Measurements from ENCODE around the gene ASPA.

Gene ASPA

GRCh38 chr17:3532859-3533142 lies 57.0 kb downstream of the ASPA start:
- in situ Hi-C loops (cut with HindIII; ENCODE audit: low sequenced_read_pairs) = no loop called here

DNA sequence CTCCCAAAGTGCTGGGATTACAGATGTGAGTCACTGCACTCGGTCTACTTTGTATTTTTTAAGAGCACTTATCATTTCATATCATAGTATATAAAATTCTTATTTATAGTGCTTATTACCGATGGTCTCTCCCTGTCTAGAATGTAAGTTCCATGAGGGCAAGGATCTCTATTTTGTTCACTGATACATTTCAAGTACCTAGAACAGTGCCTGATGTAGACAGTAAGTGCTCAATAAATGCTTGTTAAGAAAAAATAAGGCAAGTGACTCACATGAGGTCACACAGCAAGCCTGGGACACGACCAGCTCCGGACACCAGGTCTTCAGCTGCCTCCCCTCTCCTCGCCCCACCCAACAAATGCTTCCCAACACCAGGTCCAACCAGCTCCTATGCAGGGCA lies 58.0 kb downstream of the ASPA start:
- in situ Hi-C loops (cut with HindIII; ENCODE audit: low sequenced_read_pairs) = no loop called here

GRCh38 chr17:3534881-3535252 lies 59.1 kb downstream of the ASPA start:
- in situ Hi-C loops (cut with HindIII; ENCODE audit: low sequenced_read_pairs) = no loop called here

- in situ Hi-C loops (cut with HindIII; ENCODE audit: low sequenced_read_pairs) = no loop called here
Measured at GRCh38 chr17:3535253-3535995, 59.6 kb downstream of the ASPA start.

DNA sequence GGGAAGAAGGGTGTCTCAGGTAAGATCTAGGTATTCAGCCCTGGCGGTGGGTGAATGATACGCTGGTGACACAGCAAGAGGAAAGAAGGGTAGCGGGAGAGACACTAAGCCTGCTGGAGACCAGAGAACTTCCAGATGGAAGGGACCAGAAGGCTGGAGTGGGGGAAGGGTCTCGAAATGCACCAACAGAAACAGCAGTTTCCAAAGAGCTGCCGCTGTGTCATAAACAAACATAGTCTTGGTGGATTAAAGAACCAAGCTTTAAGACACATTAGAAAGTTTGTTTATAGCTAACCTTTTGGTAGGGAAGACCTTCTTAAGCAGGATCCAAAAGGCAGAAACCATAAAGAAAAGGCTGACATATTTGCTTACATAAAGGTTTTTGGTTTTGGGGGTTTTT lies 60.9 kb downstream of the ASPA start:
- in situ Hi-C loops (cut with HindIII; ENCODE audit: low sequenced_read_pairs) = no loop called here

GRCh38 chr17:3539881-3540540 lies 64.2 kb downstream of the ASPA start:
- in situ Hi-C loops (cut with HindIII; ENCODE audit: low sequenced_read_pairs) = no loop called here

DNA sequence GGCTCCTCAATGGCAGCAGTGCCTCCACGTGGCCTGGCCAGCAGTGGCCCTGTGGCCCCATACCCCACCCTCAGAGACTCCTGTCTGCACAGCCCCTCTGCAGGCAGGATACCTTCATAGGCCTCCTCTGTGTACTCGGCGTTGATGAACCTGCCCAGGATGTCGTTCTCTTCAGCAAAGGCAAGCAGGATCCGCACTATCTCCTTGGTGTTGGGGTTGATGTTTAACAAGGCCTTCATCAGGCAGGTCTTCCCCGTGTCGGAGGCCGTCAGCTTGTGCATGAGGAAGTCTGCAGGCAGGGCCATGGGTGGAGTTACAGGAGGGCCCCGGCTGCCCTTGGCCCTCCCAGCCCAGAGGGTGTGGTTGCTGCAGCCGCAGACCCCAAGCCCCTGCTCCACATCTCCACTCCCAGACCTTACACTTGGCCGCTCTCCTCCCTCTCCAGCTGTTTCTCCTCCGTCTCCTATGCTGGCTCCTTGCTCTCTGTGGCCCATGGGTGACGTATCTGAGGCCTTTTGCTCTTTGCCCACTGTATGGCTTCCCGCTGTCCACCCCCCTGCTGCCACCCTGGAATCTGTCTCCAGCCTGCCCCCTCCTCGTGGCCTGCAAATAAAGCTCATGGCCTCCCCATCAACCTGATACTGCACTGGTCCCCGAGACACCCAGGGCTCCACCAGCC lies 66.8 kb downstream of the ASPA start:
- in situ Hi-C loops (cut with HindIII; ENCODE audit: low sequenced_read_pairs) = no loop called here

DNA sequence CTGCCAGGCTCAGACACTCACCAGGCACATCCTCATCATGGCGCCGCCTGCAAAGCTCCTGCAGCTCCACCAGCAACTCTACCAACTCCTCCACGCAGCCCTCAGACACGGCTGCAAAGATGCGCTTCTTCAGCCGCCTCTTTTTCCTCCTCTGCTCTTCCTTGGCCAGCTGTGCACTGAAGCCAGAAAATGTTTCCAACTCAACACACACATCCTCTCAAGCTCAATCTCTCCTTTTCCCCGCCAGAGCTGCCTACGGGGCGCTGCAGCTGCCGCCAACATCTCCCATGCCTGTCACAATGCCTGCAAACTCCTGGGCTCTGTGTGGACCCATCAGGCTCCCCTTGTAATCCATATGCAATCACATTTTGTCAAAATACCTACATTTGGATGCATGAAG lies 67.7 kb downstream of the ASPA start:
- in situ Hi-C loops (cut with HindIII; ENCODE audit: low sequenced_read_pairs) = no loop called here

GRCh38 chr17:3544365-3544764 lies 68.6 kb downstream of the ASPA start:
- in situ Hi-C loops (cut with HindIII; ENCODE audit: low sequenced_read_pairs) = no loop called here

DNA sequence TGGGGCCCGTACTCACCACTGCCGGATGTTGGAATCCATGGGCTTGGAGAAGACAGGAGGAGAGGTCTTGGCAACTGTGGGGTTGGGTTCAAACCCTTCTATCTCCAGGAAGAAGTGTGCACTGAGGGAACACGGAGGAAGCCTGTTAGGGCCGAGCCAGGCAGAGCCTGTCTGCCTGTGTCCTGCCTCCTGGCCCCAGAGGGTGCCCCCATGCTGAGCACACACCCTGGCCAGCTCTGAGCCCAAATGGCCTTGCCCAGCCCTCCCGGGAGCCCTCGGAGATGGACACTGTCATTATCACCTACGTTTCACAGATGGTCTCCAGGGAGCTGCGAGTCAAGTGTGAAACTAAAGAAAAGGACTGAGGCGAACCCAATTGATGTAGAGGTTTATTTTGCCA lies 69.4 kb downstream of the ASPA start:
- in situ Hi-C loops (cut with HindIII; ENCODE audit: low sequenced_read_pairs) = no loop called here

DNA sequence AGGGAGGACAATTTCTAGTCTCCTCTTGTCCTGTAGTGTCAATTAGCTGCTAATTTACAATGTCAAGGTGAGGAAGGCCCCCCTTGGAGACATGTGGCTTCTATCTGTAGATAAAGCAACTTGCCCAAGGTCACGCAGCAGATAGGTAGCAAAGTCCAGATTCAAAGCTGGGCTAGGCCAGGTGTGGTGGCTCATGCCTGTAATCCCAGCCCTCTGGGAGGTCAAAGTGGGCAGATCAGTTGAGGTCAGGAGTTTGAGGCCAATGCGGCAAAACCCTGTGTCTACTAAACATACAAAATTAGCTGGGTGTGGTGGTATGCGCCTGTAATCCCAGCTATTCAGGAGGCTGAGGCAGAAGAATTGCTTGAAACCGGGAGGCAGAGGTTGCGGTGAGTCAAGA lies 70.7 kb downstream of the ASPA start:
- in situ Hi-C loops (cut with HindIII; ENCODE audit: low sequenced_read_pairs) = no loop called here

DNA sequence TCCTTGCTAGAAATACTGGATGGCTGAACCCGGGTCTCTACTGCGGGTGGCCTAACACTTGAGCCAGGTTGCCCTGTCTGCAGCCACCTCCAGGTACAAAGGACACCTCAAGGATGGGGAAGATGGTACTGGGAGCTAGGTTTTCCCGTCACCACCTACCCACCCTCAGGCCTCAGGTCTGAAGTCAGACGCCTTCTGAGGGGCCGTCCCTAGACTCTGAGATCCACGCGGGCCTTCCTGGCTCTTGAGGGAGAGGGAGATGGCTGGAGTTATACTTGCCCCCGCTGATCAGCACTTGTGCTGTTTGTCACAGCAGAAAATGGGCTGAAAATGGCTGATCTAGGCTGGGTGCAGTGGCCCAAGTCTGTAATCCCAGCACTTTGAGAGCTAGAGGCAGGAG lies 71.2 kb downstream of the ASPA start:
- in situ Hi-C loops (cut with HindIII; ENCODE audit: low sequenced_read_pairs) = no loop called here

DNA sequence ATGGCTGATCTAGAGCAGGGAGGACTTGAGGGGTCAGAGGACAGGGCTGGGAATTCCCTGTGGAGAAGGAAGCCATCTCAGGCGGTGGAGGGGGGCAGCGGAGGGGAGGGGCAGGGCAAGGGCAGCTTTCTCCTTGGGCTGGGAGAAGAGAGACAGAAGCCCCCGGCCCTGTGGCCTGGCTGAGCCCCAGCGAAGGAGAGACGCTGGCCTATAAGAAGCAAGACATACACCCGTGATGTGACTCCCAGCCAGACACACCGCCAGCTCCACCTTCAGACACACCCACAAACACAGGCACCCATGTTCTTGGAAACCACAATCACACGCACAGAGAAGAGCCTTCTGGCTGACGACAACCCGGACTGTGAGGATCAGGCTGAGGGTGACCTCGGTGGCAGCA lies 71.8 kb downstream of the ASPA start:
- in situ Hi-C loops (cut with HindIII; ENCODE audit: low sequenced_read_pairs) = no loop called here

DNA sequence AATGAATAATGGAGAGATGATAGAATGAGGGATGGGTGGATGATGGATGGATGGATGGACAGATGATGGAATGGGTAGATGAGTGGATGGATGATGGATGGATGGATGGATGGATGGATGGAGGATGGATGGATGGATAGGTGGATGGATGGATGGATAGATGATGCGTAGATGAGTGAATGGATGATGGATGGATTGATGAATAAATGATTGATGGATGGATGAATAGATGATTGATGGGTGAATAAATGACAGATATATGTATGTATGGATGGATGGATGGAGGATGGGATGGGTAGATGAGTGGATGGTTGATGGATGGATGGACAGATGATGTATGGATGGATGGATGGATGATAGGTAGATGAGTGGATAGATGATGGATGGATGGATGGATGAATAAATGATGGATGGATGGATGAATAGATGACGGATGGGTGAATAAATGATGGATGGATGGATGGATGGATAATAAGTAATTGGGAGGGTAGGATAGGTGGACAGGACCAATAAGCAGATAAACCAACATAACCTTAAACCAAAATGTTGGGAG lies 73.9 kb downstream of the ASPA start:
- in situ Hi-C loops (cut with HindIII; ENCODE audit: low sequenced_read_pairs) = no loop called here

DNA sequence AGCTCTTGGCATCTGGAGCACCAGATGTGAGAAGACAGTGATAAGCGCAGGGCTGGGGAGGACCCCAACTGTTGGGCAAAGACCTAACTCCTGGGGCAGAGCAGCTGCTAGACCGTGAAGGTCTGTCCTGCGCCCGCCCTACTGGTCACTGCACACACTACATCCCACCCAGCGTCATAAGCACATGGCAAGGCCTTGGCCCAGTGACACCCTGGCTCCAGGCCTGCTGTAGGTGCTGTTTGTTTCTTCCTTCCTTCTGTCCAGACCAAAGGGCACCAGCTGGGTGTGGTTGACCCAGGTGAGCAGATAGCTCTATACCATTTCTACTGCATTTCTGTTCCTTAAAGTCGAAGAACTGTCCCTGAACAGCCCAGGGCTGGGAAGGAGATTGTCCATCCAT lies 75.4 kb downstream of the ASPA start:
- in situ Hi-C loops (cut with HindIII; ENCODE audit: low sequenced_read_pairs) = no loop called here

DNA sequence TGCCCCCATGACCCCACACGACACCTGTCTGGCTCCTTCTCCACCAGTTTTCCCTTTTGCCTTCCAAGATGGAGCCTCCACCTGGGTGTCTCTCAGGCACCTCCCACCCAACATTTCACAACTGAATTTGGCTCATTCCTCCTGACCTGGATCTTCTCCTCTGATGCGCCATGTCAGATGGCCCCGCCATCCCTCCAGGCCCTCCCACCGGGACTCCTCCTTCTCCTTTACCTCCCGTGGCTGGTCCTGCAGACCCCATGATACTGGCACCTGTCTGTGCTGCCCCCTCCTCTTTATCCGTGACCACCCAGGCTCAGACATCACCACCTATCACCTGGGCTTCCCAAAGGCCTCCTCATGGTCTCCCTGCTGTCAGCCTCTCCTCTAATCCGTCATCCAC lies 77.1 kb downstream of the ASPA start:
- in situ Hi-C loops (cut with HindIII; ENCODE audit: low sequenced_read_pairs) = no loop called here

Measured in DLD1 (cell line).